Measurements from ENCODE around the gene ASAP3. TPM values are rescaled to one million over a fixed set of nuclear protein-coding genes. Genes with fewer than 3 reads are reported as not detected.

The ASAP3 gene
- 14.1 TPM for polyA plus RNA-seq (2013, experiment 1 of 2; ENCODE audit: insufficient read length)
- 15.8 TPM for polyA plus RNA-seq (2013, experiment 2 of 2; ENCODE audit: insufficient read length)

GRCh38 chr1:23483321-23484252 is at the start of gene ASAP3:
ASAP3 (minus strand) TSS chr1:23484179; CDS start chr1:23484133, 46 bp downstream.
- peak; percentile 37 for DNase-seq

- no peak for DNase-seq
Observed at GRCh38 chr1:23533246-23534023, 49.5 kb upstream of the ASAP3 start.

GRCh38 chr1:23531562-23532094 is 47.6 kb upstream of the ASAP3 start:
- no peak for DNase-seq

- peak; percentile 87 for DNase-seq
Observed at GRCh38 chr1:23530747-23531561, 47.0 kb upstream of the ASAP3 start, which contains the start of gene E2F2. E2F2 (minus strand) TSS chr1:23531233; CDS start chr1:23530793, 440 bp downstream.

- no peak for DNase-seq
Observed at GRCh38 chr1:23530087-23530746, 46.2 kb upstream of the ASAP3 start.

GRCh38 chr1:23529146-23530086 is 45.4 kb upstream of the ASAP3 start:
- no peak for DNase-seq

- DNase-seq, result peak; percentile 79
Observed at GRCh38 chr1:23528250-23528978, 44.4 kb upstream of the ASAP3 start.

- no peak for DNase-seq
Observed at GRCh38 chr1:23527900-23528249, 43.9 kb upstream of the ASAP3 start.

GRCh38 chr1:23527366-23527765 is 43.4 kb upstream of the ASAP3 start:
- no peak for DNase-seq

GRCh38 chr1:23526329-23527041 is 42.5 kb upstream of the ASAP3 start:
- no peak for DNase-seq

- no peak for DNase-seq
Observed at GRCh38 chr1:23525558-23526250, 41.7 kb upstream of the ASAP3 start.

- no peak for DNase-seq
Observed at GRCh38 chr1:23524716-23525401, 40.9 kb upstream of the ASAP3 start.

- no peak for DNase-seq
Observed at GRCh38 chr1:23524163-23524562, 40.2 kb upstream of the ASAP3 start.

- no peak for DNase-seq
Observed at GRCh38 chr1:23522244-23522982, 38.4 kb upstream of the ASAP3 start.

- DNase-seq, result no peak
Observed at GRCh38 chr1:23521588-23521987, 37.6 kb upstream of the ASAP3 start.

GRCh38 chr1:23517581-23517980 is 33.6 kb upstream of the ASAP3 start:
- no peak for DNase-seq

- DNase-seq, result no peak
Observed at GRCh38 chr1:23515905-23516304, 31.9 kb upstream of the ASAP3 start.
